ENCODE data around the gene VDAC2. TPM values are rescaled to one million over a fixed set of nuclear protein-coding genes. Genes with fewer than 3 reads are reported as not detected.

The VDAC2 gene
- total and polyA plus RNA-seq, 7 donors, result 314 to 770 (median 432) TPM

GRCh38 chr10:75208181-75208580 lies 2.4 kb upstream of the VDAC2 start:
- Histone ChIP-seq H3K36me3 (ENCODE audit: insufficient read depth in 1 of 2, low read depth in 1 of 2) (peaks cover 0 to 16% of the 10 kb centered on the region in 2 donors), H3K27ac (peak overlapping the region; percentile 100), H3K9me3 (no peaks in the 10 kb centered on the region), H3K4me3 (no peak overlapping the region), H3K27me3 (ENCODE audit: insufficient read depth in 3 of 3, low read length in 2 of 3) (no peaks in the 10 kb centered on the region), H3K4me1 (peaks cover 48% of the 10 kb centered on the region)
- TF ChIP-seq CTCF (IDR thresholded peaks at IDR 0.05), result no peak
- intact Hi-C loops (cut with DNase I), result no loop called here
- WGBS, 3 donors, result 55 to 64% (median 58%) methylated on average over 4 of the region's 4 CpGs
- ATAC-seq (peak in 2 of 4 donors; percentile 5 to 21), DNase-seq (no peak)

- Histone ChIP-seq H3K36me3 (ENCODE audit: insufficient read depth in 1 of 2, low read depth in 1 of 2) (peaks cover 3 to 27% of the 10 kb centered on the region in 2 donors), H3K4me1 (peaks cover 48% of the 10 kb centered on the region), H3K4me3 (peak overlapping the region; percentile 97), H3K27ac (peak overlapping the region; percentile 100), H3K9me3 (no peaks in the 10 kb centered on the region), H3K27me3 (ENCODE audit: insufficient read depth in 3 of 3, low read length in 2 of 3) (no peaks in the 10 kb centered on the region)
- no peak for TF ChIP-seq CTCF (IDR thresholded peaks at IDR 0.05)
- intact Hi-C loops (cut with DNase I), result no loop called here
- DNase-seq (no peak), ATAC-seq (no peak)
- 81 to 84% (median 83%) methylated on average over 16 of the region's 16 CpGs for WGBS, 3 donors
These were observed 1.3 kb upstream of the VDAC2 start for GRCh38 chr10:75209086-75209920.

- Histone ChIP-seq H3K36me3 (ENCODE audit: insufficient read depth in 1 of 2, low read depth in 1 of 2) (peaks cover 3 to 33% of the 10 kb centered on the region in 2 donors), H3K27me3 (ENCODE audit: insufficient read depth in 3 of 3, low read length in 2 of 3) (no peaks in the 10 kb centered on the region), H3K27ac (peak overlapping the region; percentile 100), H3K4me1 (peaks cover 54% of the 10 kb centered on the region), H3K4me3 (peak overlapping the region; percentile 97), H3K9me3 (no peaks in the 10 kb centered on the region)
- intact Hi-C loops (cut with DNase I), result loop anchor here (2.0 to 5.0 kb wide), 2 partner anchors 98 to 99 kb away; partner anchors contain the start of gene SAMD8 (in 2 of the 2)
- 0 to 1% (median 0%) methylated on average over 15 to 19 of the region's 19 CpGs for WGBS, 3 donors
- TF ChIP-seq CTCF (IDR thresholded peaks at IDR 0.05), result no peak
- peak; percentile 85 to 93 for DNase-seq
- ATAC-seq, result peak; percentile 63 to 78 (median 70)
These were observed 695 bp upstream of the VDAC2 start for GRCh38 chr10:75209921-75210281.

GRCh38 chr10:75211007-75211691 lies 553 bp downstream of the VDAC2 start:
- Histone ChIP-seq H3K27ac (peak overlapping the region; percentile 100), H3K36me3 (ENCODE audit: insufficient read depth in 1 of 2, low read depth in 1 of 2) (peaks cover 3 to 46% of the 10 kb centered on the region in 2 donors), H3K4me3 (peak overlapping the region; percentile 97), H3K9me3 (no peaks in the 10 kb centered on the region), H3K27me3 (ENCODE audit: insufficient read depth in 3 of 3, low read length in 2 of 3) (no peaks in the 10 kb centered on the region), H3K4me1 (peaks cover 62% of the 10 kb centered on the region)
- no peak for TF ChIP-seq CTCF (IDR thresholded peaks at IDR 0.05)
- DNase-seq (no peak), ATAC-seq (peak in 3 of 4 donors; percentile 37 to 53 (median 45))
- intact Hi-C loops (cut with DNase I), result loop anchor here (2.0 to 5.0 kb wide), 2 partner anchors 99 to 100 kb away; partner anchors contain the start of gene SAMD8 (in 2 of the 2)
- 0 to 1% (median 0%) methylated on average over 35 to 38 of the region's 38 CpGs for WGBS, 3 donors
